GM18858 (cell line): Measurements from ENCODE around the gene COL11A2.

Experiments
- ATAC-seq: cut with Tn5 transposase; IDR thresholded peaks from one replicate; pipeline ENCODE4 v1.9.1; 2021; ENCODE audit not compliant: unreplicated experiment

The COL11A2 gene

GRCh38 chr6:33172688-33173534 lies 19.4 kb downstream of the COL11A2 start:
- ATAC-seq, result no peak

GRCh38 chr6:33171880-33172687 lies 20.2 kb downstream of the COL11A2 start:
- no peak for ATAC-seq

- no peak for ATAC-seq
Observed at GRCh38 chr6:33171016-33171879, 21.0 kb downstream of the COL11A2 start.

- no peak for ATAC-seq
Observed at GRCh38 chr6:33170176-33171015, 21.9 kb downstream of the COL11A2 start.

- no peak for ATAC-seq
Observed at GRCh38 chr6:33169291-33170175, 22.7 kb downstream of the COL11A2 start.

GRCh38 chr6:33168639-33169038 lies 23.6 kb downstream of the COL11A2 start:
- no peak for ATAC-seq

- ATAC-seq, result no peak
Observed at GRCh38 chr6:33168284-33168601, 24.0 kb downstream of the COL11A2 start.

GRCh38 chr6:33167374-33168283 lies 24.6 kb downstream of the COL11A2 start:
- no peak for ATAC-seq

- no peak for ATAC-seq
Observed at GRCh38 chr6:33166811-33167210, 25.5 kb downstream of the COL11A2 start.

- no peak for ATAC-seq
Observed at GRCh38 chr6:33166363-33166762, 25.9 kb downstream of the COL11A2 start.

- ATAC-seq, result no peak
Observed at GRCh38 chr6:33165581-33166258, 26.5 kb downstream of the COL11A2 start.

- no peak for ATAC-seq
Observed at GRCh38 chr6:33164665-33165373, 27.4 kb downstream of the COL11A2 start.

GRCh38 chr6:33164176-33164575 lies 28.1 kb downstream of the COL11A2 start:
- no peak for ATAC-seq

- no peak for ATAC-seq
Observed at GRCh38 chr6:33163540-33163939, 28.7 kb downstream of the COL11A2 start.

- no peak for ATAC-seq
Observed at GRCh38 chr6:33161354-33162331, 30.6 kb downstream of the COL11A2 start.

GRCh38 chr6:33160728-33161344 lies 31.4 kb downstream of the COL11A2 start:
- no peak for ATAC-seq
